H1 (cell line): ENCODE measurements around the gene JOSD1.

Experiments used
- CTCF ChIP-seq, 3 experiments: IDR thresholded peaks; 1 replicate in 2 of 3; 2 replicates in 1 of 3; pipeline versions ENCODE4 v1.5.1 to v1.6.1; 2011; ENCODE audit warnings: low read length in 3 of 3, mild to moderate bottlenecking in 3 of 3, inconsistent platforms in 2 of 3, low read depth in 1 of 3, moderate library complexity in 1 of 3; ENCODE audit not compliant: insufficient read depth in 1 of 3; ENCODE audit errors: control extremely low read depth in 1 of 3
- POLR2A ChIP-seq, 2 experiments: IDR thresholded peaks; 1 replicate in 1 of 2; 2 replicates in 1 of 2; pipeline ENCODE4 v1.6.1; 2011; ENCODE audit warnings: low read depth in 2 of 2, low read length in 2 of 2, mild to moderate bottlenecking in 2 of 2; ENCODE audit errors: control extremely low read depth in 1 of 2
- TCF12 ChIP-seq: IDR thresholded peaks from 2 replicates; pipeline ENCODE4 v1.6.1; 2011; ENCODE audit warnings: low read depth, mild to moderate bottlenecking, low read length
- ZNF274 ChIP-seq: IDR thresholded peaks from 2 replicates; pipeline ENCODE4 v1.7.0; 2012; ENCODE audit warnings: low read length, borderline replicate concordance; ENCODE audit errors: extremely low read depth

- TF ChIP-seq POLR2A (IDR thresholded peaks at IDR 0.05; ENCODE audit: control extremely low read depth in 1 of 2, low read depth in 2 of 2, low read length in 2 of 2) (no peak), CTCF (IDR thresholded peaks at IDR 0.05; ENCODE audit: control extremely low read depth in 1 of 3, insufficient read depth in 1 of 3, low read depth in 1 of 3, low read length in 3 of 3) (no peak), TCF12 (no peak), ZNF274 (no peak)
Observed at GRCh38 chr22:38641476-38642040, 59.2 kb downstream of the JOSD1 start.
